ENCODE data around the gene SHISA6. TPM values are rescaled to one million over a fixed set of nuclear protein-coding genes. Genes with fewer than 3 reads are reported as not detected.

The SHISA6 gene
- total RNA-seq, 2 experiments from 2014 or later = not detected

DNA sequence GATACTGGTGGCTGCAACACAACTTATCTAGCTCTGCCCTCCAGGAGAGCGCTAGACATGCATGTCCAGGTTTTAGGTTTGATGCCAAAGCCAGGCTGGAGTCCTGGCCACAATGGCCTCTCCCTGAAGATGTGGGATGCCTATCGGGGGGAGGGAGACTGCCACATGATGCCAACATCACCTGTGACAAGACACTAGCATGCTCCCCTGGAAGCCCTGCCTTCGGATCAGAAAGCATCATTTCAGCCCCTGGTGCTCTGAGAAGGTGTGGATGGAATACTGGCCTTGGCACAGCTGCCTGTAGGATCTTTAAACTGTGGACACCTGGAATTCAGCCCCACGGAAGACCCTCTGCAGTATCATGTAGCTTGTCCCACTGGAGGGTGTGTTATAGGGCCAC is 93.5 kb downstream of the SHISA6 start:
- Mint-ChIP-seq H3K4me1 (no peaks in the 10 kb centered on the region), H3K27ac (no peak overlapping the region), H3K27me3 (no peaks in the 10 kb centered on the region), H3K9me3 (no peaks in the 10 kb centered on the region), H3K36me3 (no peaks in the 10 kb centered on the region), H3K4me3 (no peak overlapping the region)
- no peak for DNase-seq

- no peak overlapping the region for H3K4me3 Mint-ChIP-seq
- H3K27ac Mint-ChIP-seq = no peak overlapping the region
- H3K36me3 Mint-ChIP-seq = no peaks in the 10 kb centered on the region
- no peak for DNase-seq
- no peaks in the 10 kb centered on the region for H3K27me3 Mint-ChIP-seq
- no peaks in the 10 kb centered on the region for H3K9me3 Mint-ChIP-seq
- no peaks in the 10 kb centered on the region for H3K4me1 Mint-ChIP-seq
Observed at GRCh38 chr17:11336290-11336689, 95.3 kb downstream of the SHISA6 start.

- H3K4me1 Mint-ChIP-seq = no peaks in the 10 kb centered on the region
- H3K27me3 Mint-ChIP-seq = no peaks in the 10 kb centered on the region
- no peaks in the 10 kb centered on the region for H3K9me3 Mint-ChIP-seq
- no peaks in the 10 kb centered on the region for H3K36me3 Mint-ChIP-seq
- no peak overlapping the region for H3K27ac Mint-ChIP-seq
- no peak for DNase-seq
- H3K4me3 Mint-ChIP-seq = no peak overlapping the region
Observed at GRCh38 chr17:11340803-11341202, 99.8 kb downstream of the SHISA6 start.

- no peak overlapping the region for H3K27ac Mint-ChIP-seq
Observed at GRCh38 chr17:11342138-11342537, 101.1 kb downstream of the SHISA6 start.

GRCh38 chr17:11349106-11349505 is 108.1 kb downstream of the SHISA6 start:
- Mint-ChIP-seq H3K36me3 (no peaks in the 10 kb centered on the region), H3K27ac (no peak overlapping the region), H3K9me3 (peaks cover 3% of the 10 kb centered on the region), H3K4me1 (no peaks in the 10 kb centered on the region), H3K4me3 (no peak overlapping the region), H3K27me3 (no peaks in the 10 kb centered on the region)
- DNase-seq = no peak

More at GRCh38 chr17:11342138-11342537, 101.1 kb downstream of the SHISA6 start:
- no peaks in the 10 kb centered on the region for H3K27me3 Mint-ChIP-seq
- no peak overlapping the region for H3K4me3 Mint-ChIP-seq
- H3K4me1 Mint-ChIP-seq = no peaks in the 10 kb centered on the region
- H3K9me3 Mint-ChIP-seq = no peaks in the 10 kb centered on the region
- no peak for DNase-seq
- H3K36me3 Mint-ChIP-seq = no peaks in the 10 kb centered on the region

DNA sequence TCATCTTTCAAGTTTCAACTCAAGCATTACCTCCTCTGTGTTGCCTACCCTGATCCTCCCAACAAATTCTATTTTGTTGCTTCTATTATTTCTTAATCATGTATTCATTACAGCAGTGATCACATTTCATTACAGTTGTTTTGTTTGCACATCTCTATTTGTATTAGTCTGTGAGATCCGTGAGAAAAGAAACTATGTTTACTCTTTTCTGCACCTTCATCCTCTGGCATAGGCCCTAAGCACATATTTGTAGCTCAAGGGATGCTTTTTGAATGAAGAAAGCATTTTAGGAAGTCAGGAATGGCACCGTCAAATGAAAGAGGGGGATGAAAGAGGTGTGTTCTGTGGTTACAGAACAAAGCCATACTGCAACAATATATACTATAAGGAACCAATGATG is 110.5 kb downstream of the SHISA6 start:
- Mint-ChIP-seq H3K9me3 (peaks cover 3% of the 10 kb centered on the region), H3K4me1 (no peaks in the 10 kb centered on the region), H3K4me3 (no peak overlapping the region), H3K27ac (no peak overlapping the region), H3K36me3 (no peaks in the 10 kb centered on the region), H3K27me3 (no peaks in the 10 kb centered on the region)
- DNase-seq = no peak

DNA sequence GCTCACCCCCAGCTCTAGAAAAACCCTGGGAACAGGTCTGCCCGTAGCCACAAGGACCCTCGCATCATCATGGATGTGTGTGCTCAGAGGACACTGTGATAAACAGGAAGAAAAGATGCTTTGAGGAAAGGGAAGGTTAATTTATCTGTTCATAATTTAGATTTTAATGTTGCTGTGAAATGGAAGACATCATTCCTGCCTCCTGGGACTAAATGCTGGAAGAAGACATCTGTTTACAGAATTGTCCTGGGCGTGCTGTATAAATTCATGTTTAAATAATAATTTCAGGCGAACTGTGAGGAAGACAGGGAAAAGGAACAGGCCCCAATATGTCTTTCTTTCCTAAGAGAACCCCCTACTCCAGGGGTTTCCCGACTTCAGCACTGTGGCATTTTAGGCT is 112.6 kb downstream of the SHISA6 start:
- no peak overlapping the region for H3K27ac Mint-ChIP-seq
- no peak overlapping the region for H3K4me3 Mint-ChIP-seq
- DNase-seq = no peak
- H3K9me3 Mint-ChIP-seq = peaks cover 3% of the 10 kb centered on the region
- no peaks in the 10 kb centered on the region for H3K4me1 Mint-ChIP-seq
- no peaks in the 10 kb centered on the region for H3K36me3 Mint-ChIP-seq
- H3K27me3 Mint-ChIP-seq = no peaks in the 10 kb centered on the region

DNA sequence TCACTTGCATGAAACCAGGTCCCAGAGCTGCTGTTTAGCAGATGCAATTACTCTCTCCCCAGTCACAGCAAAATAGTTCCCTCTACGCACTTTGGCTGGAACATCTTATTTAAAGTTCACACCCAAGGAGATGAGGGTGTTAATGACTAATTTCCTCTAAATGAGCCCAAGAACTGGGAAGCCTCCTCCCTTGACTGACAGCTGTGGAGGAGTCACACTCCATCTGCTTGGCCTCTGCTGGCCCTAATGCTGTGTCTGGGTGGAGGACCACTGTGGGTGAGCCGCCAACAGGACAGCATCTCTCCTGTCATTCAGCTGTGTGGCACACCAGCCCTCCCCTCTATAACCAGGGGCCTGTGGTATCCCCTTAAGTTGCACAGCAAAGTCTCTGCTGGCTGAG is 115.4 kb downstream of the SHISA6 start:
- no peak overlapping the region for H3K27ac Mint-ChIP-seq
- DNase-seq = no peak
- H3K27me3 Mint-ChIP-seq = no peaks in the 10 kb centered on the region
- no peaks in the 10 kb centered on the region for H3K4me1 Mint-ChIP-seq
- H3K36me3 Mint-ChIP-seq = no peaks in the 10 kb centered on the region
- no peak overlapping the region for H3K4me3 Mint-ChIP-seq
- peaks cover 4% of the 10 kb centered on the region for H3K9me3 Mint-ChIP-seq

DNA sequence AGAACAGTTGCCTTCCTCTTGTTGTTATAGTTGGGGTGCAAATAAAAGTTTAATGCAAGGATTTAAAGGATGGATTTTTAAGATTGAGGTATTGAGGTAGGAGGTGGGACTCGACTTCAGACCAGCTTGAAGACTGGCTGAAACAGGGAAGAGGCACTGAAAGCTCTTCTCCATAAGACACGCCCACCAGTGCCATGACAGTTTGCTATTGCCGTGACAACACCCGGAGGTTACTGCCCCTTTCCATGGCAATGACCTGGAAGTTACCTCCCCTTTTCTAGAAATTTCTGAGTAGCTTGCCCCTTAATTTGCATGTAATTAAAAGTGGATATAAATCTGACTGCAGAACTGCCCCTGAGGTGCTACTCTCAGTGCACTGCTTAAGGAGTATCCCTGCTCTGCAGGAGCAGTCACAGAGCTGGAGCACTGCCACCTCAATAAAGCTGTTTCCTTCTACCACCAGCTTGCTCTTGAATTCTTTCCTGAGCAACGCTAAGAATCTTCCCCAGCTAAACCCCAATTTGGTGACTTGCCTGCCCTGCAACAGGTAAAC is 122.6 kb downstream of the SHISA6 start:
- no peak for DNase-seq
- H3K27me3 Mint-ChIP-seq = no peaks in the 10 kb centered on the region
- H3K4me3 Mint-ChIP-seq = no peak overlapping the region
- no peaks in the 10 kb centered on the region for H3K4me1 Mint-ChIP-seq
- H3K27ac Mint-ChIP-seq = no peak overlapping the region
- peaks cover 3% of the 10 kb centered on the region for H3K9me3 Mint-ChIP-seq
- no peaks in the 10 kb centered on the region for H3K36me3 Mint-ChIP-seq

GRCh38 chr17:11366272-11366850 is 125.3 kb downstream of the SHISA6 start:
- no peaks in the 10 kb centered on the region for H3K27me3 Mint-ChIP-seq
- H3K36me3 Mint-ChIP-seq = no peaks in the 10 kb centered on the region
- H3K27ac Mint-ChIP-seq = no peak overlapping the region
- no peaks in the 10 kb centered on the region for H3K9me3 Mint-ChIP-seq
- H3K4me1 Mint-ChIP-seq = no peaks in the 10 kb centered on the region
- DNase-seq = no peak
- no peak overlapping the region for H3K4me3 Mint-ChIP-seq

- no peak for DNase-seq
- Mint-ChIP-seq H3K27ac (no peak overlapping the region), H3K27me3 (no peaks in the 10 kb centered on the region), H3K9me3 (no peaks in the 10 kb centered on the region), H3K4me3 (no peak overlapping the region), H3K36me3 (no peaks in the 10 kb centered on the region), H3K4me1 (no peaks in the 10 kb centered on the region)
Observed at GRCh38 chr17:11369575-11369974, 128.6 kb downstream of the SHISA6 start.

DNA sequence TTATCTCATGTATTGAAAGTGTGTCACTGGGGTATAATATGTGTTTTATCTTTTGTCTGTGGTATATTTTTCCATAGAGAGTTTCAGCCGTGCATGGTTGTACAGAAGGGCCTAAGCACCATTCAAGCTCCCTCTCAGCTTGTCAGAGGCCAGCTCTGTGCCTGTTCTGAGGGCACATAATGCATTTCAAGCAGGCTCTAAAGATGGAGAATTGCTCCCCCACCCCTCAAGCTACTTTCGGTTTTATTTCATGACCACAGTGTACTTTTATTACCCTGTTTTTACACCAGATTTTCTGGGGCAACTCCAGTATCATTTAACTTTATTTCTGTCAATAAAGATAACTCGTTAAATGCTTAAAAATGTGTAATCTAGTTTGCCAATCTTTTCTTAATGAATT is 131.7 kb downstream of the SHISA6 start:
- Mint-ChIP-seq H3K27me3 (no peaks in the 10 kb centered on the region), H3K9me3 (no peaks in the 10 kb centered on the region), H3K4me3 (no peak overlapping the region), H3K27ac (no peak overlapping the region), H3K36me3 (no peaks in the 10 kb centered on the region), H3K4me1 (no peaks in the 10 kb centered on the region)
- no peak for DNase-seq

DNA sequence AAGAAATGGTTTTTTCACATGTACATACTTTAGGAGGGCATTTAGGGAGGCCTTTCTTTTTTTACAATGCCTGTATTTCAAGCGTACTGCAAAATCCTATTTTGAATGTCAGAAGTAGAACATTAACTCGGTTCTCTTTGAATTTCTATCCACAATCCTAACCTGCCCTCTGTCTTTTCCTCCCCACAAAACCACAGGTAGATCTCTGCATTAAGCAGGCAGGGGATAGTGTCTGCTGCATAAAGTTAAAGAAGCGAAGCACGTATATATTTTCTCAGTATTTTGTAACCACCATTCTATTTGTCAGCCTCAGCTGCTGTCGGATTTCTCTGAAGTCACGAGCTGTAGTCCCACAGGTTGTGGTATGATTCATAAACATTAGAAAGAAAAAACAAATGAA is 137.5 kb downstream of the SHISA6 start:
- H3K36me3 Mint-ChIP-seq = no peaks in the 10 kb centered on the region
- H3K4me3 Mint-ChIP-seq = no peak overlapping the region
- DNase-seq = no peak
- no peaks in the 10 kb centered on the region for H3K9me3 Mint-ChIP-seq
- no peaks in the 10 kb centered on the region for H3K4me1 Mint-ChIP-seq
- no peak overlapping the region for H3K27ac Mint-ChIP-seq
- no peaks in the 10 kb centered on the region for H3K27me3 Mint-ChIP-seq

GRCh38 chr17:11380761-11381160 is 139.7 kb downstream of the SHISA6 start:
- H3K27ac Mint-ChIP-seq = no peak overlapping the region
- DNase-seq = no peak
- peaks cover 1% of the 10 kb centered on the region for H3K36me3 Mint-ChIP-seq
- no peaks in the 10 kb centered on the region for H3K4me1 Mint-ChIP-seq
- H3K4me3 Mint-ChIP-seq = no peak overlapping the region
- H3K9me3 Mint-ChIP-seq = no peaks in the 10 kb centered on the region
- H3K27me3 Mint-ChIP-seq = peaks cover 6% of the 10 kb centered on the region

DNA sequence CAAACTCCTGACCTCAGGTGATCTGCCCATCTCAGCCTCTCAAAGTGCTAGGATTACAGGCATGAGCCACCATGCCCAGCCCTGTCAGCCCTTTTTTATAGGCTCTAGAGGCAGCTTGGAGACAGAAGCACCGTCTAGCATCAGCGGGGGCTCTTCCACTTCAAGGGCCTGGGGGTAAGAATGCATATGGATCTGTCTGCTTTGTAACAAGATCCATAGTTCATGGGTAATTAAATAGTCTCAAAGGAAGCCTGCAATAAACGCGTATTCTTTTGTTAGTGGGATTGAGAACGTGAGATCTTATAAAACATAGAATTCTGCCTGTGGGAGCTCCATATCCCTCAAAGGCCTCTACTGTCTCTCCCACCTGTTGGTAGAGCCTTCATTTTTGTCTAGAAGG is 142.1 kb downstream of the SHISA6 start:
- Mint-ChIP-seq H3K27me3 (peaks cover 6% of the 10 kb centered on the region), H3K4me1 (no peaks in the 10 kb centered on the region), H3K9me3 (no peaks in the 10 kb centered on the region), H3K27ac (no peak overlapping the region), H3K36me3 (peaks cover 1% of the 10 kb centered on the region), H3K4me3 (no peak overlapping the region)
- DNase-seq = no peak

DNA sequence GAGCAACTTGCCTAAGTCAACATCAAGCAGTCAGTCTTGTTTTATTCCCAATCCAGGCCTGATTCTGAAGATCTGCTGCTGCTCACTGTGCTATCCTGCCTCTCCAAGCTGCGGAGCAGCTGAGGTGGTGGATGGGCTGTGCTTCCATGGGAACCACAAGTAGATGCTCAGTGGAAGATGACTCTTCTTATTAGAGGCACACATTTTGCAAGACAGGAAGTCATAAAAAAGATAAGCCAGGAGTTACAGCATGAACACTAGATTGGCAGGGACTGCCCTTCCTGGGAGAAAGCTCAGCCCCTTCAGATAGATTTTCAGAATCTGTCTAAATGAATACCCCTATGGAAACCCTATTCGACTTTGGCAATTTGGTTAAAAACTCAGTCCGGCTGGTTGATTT is 143.1 kb downstream of the SHISA6 start:
- Mint-ChIP-seq H3K27ac (no peak overlapping the region), H3K9me3 (no peaks in the 10 kb centered on the region), H3K4me1 (no peaks in the 10 kb centered on the region), H3K27me3 (peaks cover 6% of the 10 kb centered on the region), H3K36me3 (peaks cover 1% of the 10 kb centered on the region), H3K4me3 (no peak overlapping the region)
- DNase-seq = no peak

Measured in activated naive CD8-positive, alpha-beta T cell treated with anti-CD3 and anti-CD28 coated beads for 36 hours (primary cell).